HG03432 (cell line): Measurements from ENCODE around the gene PDCD5.
A peak's percentile ranks its signal among the peaks of the same experiment; 100 is the strongest.
"Not testable (repeated sequence)": the region's sequence is repeated elsewhere in the genome, so short reads cannot be mapped to it uniquely, and the experiment has no call there.

Experiments
- ATAC-seq: cut with Tn5 transposase; IDR thresholded peaks from one replicate; pipeline ENCODE4 v1.9.1; 2021; ENCODE audit warnings: mild to moderate bottlenecking, moderate library complexity; ENCODE audit not compliant: unreplicated experiment

PDCD5 gene

GRCh38 chr19:32576790-32577189, 4.2 kb upstream of the PDCD5 start:
- ATAC-seq = no peak

DNA sequence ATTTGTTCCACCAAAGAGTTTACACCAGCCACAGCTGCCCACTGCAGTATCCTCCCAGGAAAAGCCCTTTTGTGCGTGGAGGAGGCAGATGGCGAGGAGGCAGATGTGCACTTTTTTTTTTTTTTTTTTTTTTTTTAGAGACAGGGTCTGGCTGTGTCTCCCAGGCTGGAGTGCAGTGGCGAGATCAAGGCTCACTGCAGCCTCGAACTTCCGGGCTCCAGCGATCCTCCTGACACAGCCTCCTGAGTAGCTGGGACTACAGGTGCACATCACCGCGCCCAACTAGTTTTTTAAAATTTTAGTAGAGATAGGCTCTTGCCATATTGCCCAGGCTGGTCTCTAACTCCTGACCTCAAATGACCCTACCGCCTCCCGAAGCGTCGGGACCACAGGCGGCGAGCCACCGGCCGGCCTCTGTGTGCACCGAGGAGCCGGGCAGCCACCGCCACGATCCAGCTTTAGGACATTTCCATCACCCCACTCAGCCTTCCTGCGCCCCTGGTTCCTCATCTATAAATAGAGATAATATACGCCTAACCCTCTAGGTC, 563 bp upstream of the PDCD5 start:
- peak; percentile 27 for ATAC-seq

DNA sequence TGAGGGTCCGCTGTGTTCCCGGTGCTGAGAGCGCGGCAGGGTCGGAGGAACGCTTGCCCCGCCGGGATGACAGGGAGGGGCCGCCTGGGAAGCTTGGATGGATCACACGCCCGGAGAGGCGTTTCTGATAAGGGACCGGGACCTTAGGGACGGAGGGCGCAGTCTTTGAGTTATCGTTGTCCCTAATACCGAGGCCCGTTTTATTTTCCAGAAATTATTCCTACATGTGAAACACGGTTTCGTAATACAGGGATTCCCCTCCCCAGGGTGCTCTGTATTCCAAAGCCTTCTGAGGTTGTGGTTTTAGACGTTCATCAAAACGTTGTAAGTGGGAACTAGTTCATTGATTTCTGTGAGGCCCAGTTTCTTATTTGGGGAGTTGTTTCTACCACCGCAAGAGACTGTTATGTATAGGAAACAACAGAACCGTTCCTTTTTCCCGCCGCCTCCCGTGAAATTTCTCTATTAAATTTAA, 752 bp downstream of the PDCD5 start:
- ATAC-seq = peak; percentile 15

DNA sequence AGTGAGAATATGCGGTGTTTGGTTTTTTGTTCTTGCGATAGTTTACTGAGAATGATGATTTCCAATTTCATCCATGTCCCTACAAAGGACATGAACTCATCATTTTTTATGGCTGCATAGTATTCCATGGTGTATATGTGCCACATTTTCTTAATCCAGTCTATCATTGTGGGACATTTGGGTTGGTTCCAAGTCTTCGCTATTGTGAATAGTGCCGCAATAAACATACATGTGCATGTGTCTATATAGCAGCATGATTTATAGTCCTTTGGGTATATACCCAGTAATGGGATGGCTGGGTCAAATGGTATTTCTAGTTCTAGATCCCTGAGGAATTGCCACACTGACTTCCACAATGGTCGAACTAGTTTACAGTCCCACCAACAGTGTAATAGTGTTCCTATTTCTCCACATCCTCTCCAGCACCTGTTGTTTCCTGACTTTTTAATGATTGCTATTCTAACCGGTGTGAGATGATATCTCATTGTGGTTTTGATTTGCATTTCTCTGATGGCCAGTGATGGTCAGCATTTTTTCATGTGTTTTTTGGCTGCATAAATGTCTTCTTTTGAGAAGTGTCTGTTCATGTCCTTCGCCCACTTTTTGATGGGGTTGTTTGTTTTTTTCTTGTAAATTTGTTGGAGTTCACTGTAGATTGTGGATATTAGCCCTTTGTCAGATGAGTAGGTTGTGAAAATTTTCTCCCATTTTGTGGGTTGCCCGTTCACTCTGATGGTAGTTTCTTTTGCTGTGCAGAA, 6.9 kb downstream of the PDCD5 start:
- not testable (repeated sequence) for ATAC-seq

DNA sequence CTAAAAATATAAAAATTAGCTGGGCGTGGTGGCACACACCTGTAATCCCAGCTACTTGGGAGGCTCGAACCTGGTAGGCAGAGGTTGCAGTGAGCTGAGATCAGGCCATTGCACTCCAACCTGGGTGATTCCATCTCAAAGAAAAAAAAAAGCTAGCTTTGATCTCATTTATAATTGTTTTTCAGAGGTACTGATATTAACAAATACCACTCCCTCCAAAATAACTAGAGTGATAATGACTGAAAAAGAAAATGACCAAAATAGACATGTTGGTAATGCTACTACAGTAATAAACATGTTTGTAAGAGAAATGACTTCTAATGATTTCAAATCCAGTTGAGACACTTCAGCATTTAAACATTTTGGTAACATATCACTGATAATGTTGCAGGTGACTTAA, 13.0 kb downstream of the PDCD5 start:
- no peak for ATAC-seq

DNA sequence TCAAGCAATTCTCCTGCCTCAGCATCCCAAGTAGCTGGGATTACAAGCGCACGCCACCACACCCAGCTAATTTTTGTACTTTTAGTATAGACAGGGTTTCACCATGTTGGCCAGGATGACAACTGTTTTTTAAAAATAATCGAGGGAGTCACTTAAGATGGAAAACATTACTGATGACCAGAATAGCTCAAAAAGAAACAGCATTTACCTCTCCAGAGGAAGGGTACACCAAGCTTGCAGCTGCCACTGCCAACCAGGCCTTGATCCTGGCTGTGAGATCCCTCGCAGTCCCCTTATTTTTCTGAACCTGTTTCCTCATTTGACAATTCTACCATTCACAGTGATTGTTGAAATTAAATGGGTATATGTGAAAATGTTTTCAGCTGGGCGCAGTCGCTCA, 14.5 kb downstream of the PDCD5 start:
- ATAC-seq = no peak

GRCh38 chr19:32598022-32598421, 17.0 kb downstream of the PDCD5 start:
- ATAC-seq = no peak

DNA sequence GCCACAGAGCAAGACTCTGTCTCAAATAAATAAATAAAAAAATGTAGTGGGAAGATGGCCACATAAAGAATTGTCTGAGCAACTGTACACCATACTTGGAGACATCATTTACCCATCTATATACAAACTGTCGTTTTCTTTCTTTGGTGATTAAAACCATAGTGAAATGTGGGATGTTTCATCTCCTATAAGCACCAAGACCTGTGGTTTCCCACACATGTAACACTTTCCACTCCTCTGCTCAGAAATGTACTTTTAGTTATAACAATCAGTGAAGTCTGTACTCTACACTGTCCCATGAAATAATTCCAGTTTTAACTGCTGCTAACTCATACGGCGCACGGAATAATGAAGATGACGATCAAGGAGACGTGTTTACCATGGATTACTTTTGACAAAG, 18.3 kb downstream of the PDCD5 start:
- no peak for ATAC-seq

DNA sequence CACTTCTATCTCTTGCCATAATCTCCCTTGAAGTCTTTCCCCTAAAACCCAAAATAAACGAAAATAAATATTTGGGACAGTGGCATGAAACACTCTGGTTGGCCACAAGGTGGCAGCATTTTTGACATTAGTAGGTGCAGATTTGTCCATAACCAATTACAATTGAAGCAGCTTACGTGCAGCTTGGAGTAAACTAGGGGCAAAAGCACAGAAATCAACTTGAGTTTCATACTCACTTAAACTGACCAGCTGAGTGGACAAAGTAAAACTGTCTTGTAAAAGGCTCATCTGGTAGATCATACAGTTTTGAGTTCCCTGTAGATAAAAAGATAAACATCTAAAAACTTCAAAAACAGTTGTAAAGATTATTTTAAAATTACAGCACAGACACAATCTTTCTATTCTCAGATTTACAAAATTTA, 18.8 kb downstream of the PDCD5 start:
- ATAC-seq = no peak

- ATAC-seq = no peak
Observed at GRCh38 chr19:32603961-32604360, 23.0 kb downstream of the PDCD5 start.

DNA sequence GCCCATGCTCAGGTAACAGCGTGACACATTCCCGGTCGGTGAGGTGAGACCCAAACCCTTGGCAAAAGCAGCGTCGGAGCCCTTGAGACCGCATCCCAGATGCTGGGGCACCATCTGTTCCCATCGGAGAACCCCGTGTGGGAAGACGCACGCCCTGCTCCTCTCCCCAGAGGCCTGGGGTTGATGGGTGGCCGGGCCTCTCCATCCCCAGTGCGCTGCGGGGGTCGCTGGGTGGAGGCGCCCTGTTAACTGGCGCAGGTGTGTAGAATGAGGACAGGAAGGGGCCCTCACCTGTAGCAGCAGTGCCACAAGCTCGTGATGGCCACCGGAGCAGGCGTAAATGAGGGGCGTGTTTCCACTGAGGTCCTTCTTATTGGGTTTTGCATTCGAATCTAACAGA, 24.6 kb downstream of the PDCD5 start:
- no peak for ATAC-seq

GRCh38 chr19:32606289-32606688, 25.3 kb downstream of the PDCD5 start:
- ATAC-seq = no peak

GRCh38 chr19:32607479-32607878, 26.5 kb downstream of the PDCD5 start:
- no peak for ATAC-seq

- ATAC-seq = no peak
Observed at GRCh38 chr19:32611161-32611560, 30.2 kb downstream of the PDCD5 start.

- ATAC-seq = no peak
Observed at GRCh38 chr19:32613008-32613407, 32.0 kb downstream of the PDCD5 start.

DNA sequence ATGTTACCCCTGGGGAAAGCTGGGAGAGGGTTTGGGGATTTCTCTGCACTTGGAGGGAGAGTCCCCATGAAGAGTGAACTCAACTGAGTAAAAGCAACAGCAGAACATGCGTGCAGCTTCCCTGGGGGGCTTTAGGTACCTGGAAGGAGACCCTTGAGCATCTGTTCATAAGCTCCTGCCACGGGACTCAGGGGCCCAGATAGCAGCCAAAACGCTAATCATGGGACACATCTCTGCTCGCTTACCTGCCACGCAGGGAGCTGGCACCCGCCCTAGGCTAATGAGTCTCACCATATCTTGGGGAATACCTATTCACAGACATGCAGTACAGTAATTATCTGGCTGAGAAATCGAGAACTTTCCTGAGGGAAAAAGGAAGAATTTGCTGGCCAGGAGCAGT, 33.9 kb downstream of the PDCD5 start:
- ATAC-seq = no peak

GRCh38 chr19:32615569-32615968, 34.6 kb downstream of the PDCD5 start:
- ATAC-seq = no peak

- ATAC-seq = no peak
Observed at GRCh38 chr19:32619051-32619685, 38.2 kb downstream of the PDCD5 start.

DNA sequence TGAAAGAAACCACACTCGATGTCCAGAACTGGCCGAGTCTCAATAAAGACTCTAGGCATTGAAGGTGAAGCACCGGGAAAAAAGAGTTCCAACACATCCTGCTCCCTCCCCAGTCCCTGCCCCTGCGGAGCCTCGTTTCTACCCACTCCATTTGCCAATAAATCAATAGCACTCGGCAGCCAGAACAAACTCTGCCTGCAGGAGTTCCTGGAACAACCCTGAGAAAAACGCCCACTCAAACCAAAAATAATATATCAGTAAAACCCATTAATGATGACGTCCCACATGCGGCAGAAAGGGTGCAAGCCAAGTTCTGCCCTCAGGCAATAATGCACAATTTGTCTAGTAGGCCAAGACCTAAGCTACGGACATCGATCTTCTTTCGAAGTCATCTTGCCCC, 41.0 kb downstream of the PDCD5 start:
- no peak for ATAC-seq

- no peak for ATAC-seq
Observed at GRCh38 chr19:32624410-32624809, 43.4 kb downstream of the PDCD5 start.

- no peak for ATAC-seq
Observed at GRCh38 chr19:32626969-32627368, 46.0 kb downstream of the PDCD5 start.

DNA sequence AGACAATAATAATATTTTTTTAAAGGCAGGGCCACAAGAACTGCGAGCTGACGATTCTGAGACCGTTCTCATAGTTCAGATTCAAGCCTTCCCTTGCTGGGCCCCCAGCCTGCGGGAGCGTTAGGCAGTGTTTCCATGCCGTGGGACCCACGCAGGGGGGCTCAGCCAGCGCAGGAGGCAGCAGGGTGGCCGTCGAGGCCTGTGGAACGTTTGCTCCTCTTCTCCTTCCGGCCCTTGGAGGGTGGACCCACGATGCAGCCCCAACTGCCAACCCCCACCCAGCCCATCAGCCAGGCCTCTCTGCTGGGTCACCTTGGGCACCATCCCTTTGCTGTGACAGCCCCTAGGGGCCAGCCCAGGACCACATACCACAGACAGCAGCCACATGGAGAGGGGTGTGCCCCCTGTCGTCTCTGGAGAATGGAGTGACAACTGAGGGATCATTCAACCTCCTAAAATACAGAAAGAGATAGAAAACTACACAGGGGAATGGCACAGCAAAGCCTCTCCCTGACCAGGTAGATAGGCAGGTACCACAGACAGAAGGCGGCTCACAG, 46.8 kb downstream of the PDCD5 start:
- no peak for ATAC-seq
